ENCODE data around the gene BIN2.
"Not testable (repeated sequence)": the region's sequence is repeated elsewhere in the genome, so short reads cannot be mapped to it uniquely, and the experiment has no call there.

Gene BIN2

DNA sequence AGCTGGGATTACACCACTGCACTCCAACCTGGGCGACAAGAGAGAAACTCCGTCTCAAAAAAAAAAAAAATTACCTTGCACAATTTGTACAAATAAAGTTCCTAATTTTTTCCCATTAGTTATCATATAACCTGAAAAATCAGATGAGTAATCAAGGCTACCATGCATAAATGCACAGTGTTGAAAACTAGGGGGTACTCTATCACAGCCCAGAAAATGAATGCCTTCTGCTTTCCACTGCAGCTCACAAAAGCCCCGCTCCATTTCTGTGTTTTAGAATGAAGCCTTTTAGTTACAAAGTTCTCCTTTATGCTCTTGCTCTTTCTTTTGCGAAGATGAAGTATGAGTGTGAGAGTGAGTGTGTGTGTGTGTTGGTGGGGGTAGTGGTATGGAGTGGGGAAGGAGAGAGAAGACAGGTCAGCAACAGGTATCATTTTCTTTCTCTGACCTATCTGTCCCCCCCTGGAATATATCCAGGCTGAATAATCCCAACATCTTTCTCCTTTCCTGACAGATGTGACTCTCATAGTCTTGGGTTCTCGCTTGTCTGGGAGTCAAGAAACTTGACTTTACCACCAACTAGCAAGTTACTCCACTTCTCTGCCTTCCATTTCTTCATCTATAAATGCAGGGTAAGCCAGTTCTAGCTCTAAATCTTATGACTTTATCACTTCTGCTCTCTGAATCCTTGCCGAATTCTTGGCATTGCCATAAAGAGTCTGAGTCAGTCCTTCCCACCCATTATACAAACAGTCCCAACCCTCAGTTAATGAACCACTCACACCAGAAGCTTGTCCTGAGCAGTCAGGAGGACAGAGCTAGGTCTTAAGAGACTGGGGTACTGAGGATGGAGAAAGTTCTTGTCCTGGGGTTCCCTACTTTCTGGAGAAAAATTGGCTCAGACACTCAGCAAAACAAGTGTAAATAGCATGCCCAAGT is 16.1 kb downstream of the BIN2 start:
- no peak overlapping the region for H3K27ac ChIP-seq
- TF ChIP-seq, protein P1, sequence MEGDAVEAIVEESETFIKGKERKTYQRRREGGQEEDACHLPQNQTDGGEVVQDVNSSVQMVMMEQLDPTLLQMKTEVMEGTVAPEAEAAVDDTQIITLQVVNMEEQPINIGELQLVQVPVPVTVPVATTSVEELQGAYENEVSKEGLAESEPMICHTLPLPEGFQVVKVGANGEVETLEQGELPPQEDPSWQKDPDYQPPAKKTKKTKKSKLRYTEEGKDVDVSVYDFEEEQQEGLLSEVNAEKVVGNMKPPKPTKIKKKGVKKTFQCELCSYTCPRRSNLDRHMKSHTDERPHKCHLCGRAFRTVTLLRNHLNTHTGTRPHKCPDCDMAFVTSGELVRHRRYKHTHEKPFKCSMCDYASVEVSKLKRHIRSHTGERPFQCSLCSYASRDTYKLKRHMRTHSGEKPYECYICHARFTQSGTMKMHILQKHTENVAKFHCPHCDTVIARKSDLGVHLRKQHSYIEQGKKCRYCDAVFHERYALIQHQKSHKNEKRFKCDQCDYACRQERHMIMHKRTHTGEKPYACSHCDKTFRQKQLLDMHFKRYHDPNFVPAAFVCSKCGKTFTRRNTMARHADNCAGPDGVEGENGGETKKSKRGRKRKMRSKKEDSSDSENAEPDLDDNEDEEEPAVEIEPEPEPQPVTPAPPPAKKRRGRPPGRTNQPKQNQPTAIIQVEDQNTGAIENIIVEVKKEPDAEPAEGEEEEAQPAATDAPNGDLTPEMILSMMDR (conservative IDR thresholded peaks at IDR 0.05): no peak

DNA sequence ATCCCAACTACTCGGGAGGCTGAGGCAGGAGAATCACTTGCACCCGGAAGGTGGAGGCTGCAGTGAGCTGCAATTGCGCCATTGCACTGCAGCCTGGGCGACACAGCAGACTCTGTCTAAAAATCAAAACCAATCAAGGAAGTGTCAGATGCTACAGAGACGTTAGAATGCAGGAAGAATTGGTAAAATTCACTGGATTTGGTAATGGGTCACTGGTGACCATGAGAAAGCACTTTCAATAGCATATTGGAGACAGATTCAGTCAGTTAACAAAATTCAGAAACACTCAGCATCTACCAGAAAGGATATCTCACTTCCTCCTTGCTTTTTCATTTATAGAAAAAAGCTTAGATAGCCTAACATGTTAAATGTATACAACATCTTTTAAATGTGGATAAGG is 17.5 kb downstream of the BIN2 start:
- no peak overlapping the region for H3K27ac ChIP-seq
- TF ChIP-seq, protein P1 (conservative IDR thresholded peaks at IDR 0.05): no peak

DNA sequence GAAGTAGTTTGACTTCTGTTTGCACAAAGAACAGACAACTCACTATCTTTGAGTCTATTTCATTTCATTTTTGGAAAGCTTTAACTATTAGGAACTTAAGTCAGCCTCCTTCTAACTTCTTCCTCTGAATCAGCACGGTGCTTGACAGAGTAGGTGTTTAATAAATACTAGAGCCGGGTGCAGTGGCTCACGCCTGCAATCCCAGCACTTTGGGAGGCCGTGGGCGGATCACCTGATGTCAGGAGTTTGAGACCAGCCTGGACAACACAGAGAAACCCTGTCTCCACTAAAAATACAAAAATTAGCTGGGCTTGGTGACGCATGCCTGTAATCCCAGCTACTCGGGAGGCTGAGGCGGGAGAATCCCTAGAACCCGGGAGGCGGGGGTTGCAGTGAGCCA is 23.2 kb downstream of the BIN2 start:
- not testable (repeated sequence) for H3K27ac ChIP-seq

DNA sequence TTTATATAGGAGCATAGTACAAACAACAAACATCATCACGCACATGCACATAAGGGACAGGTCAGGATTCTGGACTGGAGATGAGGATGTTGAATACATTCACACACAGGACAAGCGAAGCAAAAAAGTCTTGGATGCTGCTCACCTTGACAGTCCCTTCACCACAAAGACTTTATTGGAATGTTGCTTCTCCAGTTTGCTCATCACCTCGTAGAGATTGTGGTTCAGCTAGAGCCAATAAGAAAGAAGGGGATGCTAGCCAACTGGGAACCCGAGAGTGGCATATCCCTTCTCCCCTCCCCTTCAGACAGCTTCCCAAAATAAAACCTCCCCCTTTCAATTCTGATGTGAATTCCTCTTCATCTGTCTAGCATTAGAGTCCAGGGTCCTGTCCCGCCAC is 28.3 kb downstream of the BIN2 start:
- H3K27ac ChIP-seq: no peak overlapping the region
- TF ChIP-seq, protein P1 (conservative IDR thresholded peaks at IDR 0.05): no peak

DNA sequence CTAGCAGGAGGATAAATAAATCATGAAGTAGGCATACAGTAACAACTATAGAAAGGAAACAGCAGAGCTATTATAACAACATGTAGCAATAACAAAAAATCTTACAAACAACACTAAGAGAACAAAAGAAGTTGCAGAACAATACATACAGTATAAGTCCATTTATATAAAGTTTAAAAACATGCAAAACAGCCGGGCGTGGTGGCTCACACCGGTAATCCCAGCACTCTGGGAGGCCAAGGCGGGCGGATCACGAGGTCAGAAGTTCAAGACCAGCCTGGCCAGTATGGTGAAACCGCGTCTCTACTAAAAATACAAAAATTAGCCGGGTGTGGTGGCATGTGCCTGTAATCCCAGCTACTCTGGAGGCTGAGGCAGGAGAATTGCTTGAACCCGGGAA is 29.9 kb downstream of the BIN2 start:
- not testable (repeated sequence) for H3K27ac ChIP-seq

DNA sequence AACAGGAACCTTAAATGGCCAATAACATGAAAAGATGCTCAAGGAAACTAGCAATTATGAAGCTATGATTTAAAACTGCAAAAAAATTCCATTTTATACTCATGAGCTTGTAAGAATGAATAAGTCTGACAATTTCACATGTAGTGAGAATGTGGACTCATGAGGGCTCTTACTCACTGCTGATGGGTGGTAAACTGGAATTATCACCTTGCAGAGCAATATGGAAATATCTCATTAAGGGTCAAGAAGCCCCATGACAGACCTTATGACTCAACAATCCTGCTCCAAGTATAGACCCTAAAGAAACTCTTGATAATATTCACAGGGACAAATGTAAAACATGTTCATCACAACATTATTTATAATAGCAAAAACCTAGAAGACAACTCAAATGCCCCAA is 30.3 kb downstream of the BIN2 start:
- TF ChIP-seq, protein P1 (conservative IDR thresholded peaks at IDR 0.05): no peak
- H3K27ac ChIP-seq: no peak overlapping the region

DNA sequence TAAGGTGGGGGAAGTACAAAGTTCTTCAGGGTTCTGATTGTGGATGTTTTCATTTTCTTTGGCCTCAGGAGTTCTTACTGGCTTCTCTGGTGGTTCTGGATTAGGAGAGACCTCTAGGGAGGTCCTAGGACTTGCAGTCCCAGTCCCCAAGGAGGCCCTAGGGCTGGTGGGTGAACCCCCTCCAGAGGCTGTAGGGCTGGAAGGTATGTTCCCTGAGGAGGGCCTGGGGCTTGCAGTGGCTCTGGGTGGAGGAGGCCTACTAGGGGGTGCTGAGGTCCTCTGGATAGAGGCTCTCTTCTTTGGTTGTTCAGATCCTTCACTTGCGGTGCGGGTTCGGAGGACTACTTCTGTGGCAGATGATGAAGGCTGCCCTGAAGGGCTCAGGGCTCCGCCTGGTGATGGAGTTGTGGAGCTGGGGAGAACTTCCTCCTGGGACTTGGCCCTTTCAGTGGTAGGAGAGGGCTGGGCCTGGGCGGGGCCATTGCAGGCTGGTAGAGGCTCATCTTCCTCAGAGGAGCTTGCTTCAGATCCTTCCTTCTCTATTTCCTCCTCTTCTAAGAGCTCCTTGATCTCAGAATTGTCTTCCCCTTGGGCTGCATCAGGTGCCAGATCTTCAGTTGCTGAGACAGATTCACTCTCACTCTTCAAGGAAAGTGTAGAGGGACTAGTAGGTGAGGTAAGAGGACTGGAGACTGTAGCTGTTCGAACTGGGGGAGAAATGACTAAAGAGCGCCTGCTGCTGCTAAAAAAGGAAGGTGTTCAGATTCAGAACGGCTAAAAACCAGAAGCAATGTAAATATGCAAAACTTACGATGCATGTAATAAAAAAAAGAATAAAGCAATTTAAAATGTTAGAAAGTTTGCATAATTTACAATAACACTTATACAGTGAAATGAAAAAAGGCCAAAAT is 32.1 kb downstream of the BIN2 start:
- not testable (repeated sequence) for H3K27ac ChIP-seq

DNA sequence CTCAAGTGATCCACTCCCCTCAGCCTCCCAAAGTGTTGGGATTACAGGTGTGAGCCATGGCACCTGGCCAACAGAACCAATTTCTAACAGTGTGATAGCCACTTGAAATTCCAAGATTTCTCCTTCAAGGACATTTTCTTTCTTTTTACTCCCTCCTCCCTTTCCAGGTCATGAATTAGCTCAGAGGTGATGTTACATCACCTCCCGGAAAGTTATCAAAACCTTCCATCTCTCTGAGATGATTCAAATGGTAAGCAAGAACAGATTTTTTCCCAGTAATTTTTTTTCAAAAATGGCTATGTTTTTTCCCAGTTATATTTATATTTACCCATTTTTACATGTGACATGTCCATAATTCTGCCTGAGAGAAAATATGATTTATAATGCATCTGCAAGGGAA is 38.1 kb downstream of the BIN2 start:
- H3K27ac ChIP-seq: no peak overlapping the region
- TF ChIP-seq, protein P1 (conservative IDR thresholded peaks at IDR 0.05): no peak

Measured in VCaP (cell line).